ENCODE data around the gene PF4V1.
"Not testable (repeated sequence)": the region's sequence is repeated elsewhere in the genome, so short reads cannot be mapped to it uniquely, and the experiment has no call there.

PF4V1 gene

DNA sequence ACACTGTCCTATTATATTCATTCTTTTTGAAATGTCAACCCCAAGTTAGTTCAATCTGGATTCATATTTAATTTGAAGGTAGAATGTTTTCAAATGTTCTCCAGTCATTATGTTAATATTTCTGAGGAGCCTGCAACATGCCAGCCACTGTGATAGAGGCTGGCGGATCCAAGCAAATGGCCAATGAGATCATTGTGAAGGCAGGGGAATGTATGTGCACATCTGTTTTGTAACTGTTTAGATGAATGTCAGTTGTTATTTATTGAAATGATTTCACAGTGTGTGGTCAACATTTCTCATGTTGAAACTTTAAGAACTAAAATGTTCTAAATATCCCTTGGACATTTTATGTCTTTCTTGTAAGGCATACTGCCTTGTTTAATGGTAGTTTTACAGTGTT is 17.7 kb downstream of the PF4V1 start:
- FAIRE-seq: no peak

DNA sequence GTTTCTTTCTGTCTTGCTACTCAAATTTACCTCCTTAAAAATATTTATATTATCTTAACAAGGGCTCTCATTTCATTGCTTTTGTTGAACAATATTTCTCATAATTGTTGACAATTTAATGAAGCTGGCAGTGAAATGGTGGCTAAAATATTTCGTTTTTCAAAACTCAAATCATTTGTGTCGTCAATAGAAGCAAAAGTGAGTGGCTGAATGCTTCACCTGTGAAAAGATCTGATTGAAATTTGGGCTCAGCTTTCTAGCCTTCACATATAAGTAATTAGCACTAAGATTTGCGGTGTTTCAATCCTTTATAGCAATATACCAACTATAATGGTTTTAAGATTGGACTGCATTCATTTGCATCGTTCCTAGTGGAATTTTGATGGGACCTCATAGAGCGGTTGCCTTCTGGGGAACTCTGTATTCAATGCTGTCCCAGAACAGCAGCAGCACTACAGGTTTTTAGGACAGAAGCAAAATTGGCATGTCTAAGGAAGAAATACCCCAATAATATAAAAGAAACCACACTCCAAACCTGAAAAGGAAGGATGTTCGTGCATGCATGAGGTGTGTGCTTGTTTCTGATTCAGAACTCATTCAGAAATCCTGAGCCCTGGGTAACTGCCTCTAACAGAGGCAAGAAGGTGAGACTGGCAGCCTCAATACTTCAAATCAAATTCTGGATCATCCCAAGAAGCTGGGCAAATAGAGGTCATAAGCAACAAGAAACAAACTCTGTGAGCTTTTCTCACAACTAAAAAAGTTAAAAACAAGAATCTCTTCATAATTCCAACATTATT is 18.6 kb downstream of the PF4V1 start:
- FAIRE-seq: no peak

DNA sequence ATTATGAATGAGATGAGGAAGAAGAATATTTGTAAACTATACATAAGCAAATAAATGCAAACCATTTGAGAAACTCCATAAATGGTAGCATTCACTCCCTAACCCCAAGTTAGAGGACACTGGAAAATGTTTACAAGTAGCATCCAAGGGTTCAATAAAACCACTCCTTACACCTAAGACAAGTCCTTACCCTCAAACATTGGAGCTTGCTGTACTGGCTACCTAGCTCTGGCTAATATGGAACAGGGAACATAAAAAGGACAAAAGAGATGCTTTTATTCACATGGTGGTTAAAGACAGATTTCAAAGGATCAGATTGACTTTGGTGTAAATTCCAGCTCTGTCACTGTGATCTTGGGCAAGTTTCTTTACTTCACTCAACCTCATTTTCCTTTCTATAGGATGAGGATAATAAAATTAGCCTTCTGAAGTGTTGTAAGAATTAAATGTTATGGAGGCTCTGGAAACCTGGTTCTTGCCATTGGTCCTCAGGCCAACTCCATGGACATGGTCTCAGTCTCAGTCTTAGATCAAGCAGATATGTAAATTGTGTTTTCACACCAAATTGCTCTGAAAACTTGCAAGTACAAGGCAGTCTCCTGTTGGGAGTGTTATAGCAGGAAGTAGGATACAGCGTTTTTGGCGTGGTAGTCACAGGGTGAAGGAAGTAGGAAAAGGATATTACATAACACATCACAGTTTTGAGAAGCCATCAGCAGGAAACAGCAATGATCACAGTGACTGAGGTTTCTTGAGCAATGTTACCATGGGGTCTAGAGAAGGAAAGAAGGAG is 19.4 kb downstream of the PF4V1 start:
- FAIRE-seq: no peak

DNA sequence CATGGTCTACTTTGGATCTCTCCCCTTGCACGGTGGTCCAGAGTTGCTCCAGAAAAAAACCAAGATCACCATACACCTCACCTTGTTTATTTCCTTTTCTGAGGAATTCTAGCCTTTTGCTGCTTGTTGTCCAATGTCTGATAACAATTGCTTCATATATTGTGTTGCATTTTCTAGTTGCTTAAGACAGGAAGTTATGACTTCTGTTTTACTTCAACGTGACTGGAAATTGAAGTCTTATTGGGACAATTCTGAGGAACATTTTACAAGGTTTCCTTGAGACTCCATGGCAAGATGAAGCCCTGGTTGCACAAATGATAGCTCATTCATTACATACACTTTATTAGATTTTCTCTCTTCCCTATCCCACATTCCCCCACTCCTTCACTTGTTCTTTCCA is 21.3 kb downstream of the PF4V1 start:
- no peak for FAIRE-seq

DNA sequence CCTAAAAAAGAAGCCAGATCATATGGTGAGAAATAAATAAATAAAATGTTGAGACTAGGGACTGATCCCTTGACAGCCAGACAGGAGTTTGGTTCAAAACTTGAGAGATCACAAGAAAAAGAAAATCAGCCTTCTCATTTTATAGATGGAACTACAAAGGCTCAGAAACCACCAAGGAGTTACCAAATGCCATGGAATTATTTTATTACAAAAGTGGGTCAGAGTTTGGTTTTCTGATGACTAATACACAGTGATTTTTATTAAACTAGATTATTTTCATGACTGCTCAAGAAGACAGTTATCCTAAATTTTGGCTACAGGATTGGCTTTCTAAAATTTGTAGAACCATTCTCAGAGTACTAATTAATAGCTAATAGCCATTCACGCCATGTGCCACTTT is 22.3 kb downstream of the PF4V1 start:
- FAIRE-seq: no peak

DNA sequence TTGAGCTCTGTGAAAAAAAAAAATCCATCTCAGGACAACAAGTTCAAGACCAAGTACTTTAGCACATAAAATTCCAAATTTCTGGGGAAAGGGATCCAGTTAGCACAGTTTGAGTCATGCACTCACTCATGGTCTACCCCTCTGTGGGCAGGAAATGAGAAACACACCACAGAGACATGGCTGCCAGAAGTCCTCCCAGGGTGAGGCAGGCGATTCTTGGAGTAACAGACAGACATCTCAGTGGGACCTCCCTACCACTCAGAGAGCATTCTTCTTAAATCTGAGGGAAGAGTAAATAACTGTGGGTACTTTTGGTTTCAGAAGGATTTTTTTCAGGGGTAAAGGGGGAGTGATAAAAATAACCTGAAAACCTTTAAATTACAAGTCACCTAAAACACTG is 30.2 kb downstream of the PF4V1 start:
- no peak for FAIRE-seq

DNA sequence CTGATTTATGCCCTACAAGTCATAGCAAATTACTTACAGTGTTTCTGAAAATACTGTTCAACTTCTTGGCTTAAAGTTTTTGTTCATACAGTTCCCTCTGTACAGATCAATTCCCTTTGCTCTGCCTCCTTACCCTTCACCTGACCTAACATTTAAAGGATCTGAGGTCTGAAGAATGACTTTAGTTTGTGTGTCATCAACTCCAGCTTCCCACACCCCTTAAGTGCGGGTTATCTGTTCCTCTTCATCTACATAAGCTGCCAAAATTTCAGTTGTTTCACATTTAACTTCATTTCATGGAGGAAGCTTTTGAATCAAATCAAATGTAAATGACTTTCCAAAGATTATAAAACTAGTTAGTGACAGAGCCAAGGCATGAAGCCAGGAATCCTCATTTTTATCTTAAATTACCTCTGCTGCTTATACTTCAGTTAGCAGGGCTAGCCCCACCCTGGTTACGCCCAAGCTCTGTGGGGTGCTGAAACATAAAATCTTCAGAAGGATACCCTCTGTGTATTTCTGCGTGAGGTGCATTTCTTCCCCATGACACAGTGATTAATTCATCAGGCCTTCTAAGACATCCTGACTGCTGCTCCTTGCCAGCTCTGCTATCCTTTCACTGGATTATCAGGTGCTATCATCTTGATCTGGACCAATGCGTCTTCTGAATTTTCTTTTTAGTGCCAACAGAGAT is 32.6 kb downstream of the PF4V1 start:
- no peak for FAIRE-seq

DNA sequence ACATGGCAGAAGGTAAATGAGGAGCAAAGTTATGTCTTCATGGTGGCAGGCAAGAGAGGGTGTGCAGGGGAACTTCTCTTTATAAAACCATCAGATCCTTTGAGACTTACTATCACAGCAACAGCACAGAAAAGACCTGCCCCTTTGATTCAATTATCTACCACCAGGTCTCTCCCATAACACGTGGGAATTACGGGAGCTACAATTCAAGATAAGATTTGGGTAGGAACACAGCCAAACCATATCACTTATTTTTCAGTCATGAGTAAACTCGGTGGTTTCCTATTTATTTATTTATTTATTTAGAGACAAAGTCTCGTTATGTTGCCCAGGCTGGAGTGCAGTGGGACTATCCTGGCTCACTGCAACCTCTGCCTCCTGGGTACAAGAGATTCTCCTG is 38.2 kb downstream of the PF4V1 start:
- FAIRE-seq: no peak

DNA sequence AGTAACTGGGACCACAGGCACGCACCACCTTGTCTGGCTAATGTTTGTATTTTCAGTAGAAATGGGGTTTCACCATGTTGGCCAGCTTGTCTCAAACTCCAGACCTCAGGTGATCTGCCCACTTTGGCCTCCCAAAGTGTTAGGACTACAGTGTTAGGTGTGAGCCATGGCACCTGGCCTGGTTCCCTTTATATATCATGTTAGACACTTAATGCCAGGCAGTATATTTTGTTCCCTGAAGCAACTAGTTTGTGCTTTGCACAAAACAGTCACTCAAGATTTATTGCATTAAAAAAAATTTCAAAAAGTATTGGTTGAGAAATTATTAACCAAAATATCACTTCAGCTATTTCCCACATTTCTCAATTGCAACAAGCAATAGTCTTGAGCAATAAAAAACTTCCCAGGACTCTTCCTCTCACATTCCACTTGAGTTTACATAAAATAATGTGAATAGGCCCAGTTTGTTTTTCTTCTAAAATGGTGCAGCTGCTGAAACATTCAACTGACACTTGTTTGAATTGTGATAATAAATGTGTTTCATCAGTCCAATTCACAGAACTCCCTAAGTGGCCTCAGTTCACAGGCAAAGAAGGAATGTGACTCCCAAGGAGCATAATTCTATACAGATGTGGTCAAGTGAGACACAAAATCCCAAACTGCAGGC is 38.8 kb downstream of the PF4V1 start:
- FAIRE-seq: no peak

DNA sequence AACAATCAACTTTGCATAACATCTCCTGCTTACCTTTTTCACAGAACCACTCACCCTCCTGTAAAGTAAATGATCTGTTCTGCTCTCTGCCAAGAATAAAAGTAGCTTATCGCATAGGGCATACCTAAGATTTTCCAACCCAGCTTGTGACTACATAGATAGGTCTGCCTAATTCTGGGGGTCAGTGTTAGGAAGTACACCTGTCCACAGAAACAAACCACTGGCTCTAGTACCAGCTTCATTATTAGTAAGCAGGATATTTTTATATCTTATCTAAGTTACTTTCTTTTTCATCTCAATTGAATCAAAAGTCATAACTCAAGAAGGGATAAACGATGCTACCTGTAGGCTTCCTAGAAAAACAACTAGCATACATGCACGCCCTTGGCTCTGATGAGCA is 39.9 kb downstream of the PF4V1 start:
- no peak for FAIRE-seq

DNA sequence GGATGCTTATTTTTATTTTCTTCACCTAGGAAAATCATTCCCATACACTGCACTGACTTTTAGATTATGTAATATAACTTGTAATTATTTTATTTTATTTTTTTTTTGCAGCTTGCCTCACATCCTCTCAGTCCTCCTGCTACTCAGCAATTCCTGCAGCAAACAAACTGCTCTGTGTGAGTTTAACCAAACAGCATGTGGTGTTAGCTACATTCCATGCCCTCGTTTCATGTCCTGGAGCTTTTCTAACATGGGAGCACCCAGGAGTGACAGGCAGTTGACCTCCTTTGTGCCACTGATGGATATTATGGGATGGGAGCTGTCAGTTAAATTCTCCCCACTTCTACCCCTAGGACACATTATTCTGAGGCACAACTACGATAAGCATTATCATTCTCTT is 40.9 kb downstream of the PF4V1 start:
- no peak for FAIRE-seq

DNA sequence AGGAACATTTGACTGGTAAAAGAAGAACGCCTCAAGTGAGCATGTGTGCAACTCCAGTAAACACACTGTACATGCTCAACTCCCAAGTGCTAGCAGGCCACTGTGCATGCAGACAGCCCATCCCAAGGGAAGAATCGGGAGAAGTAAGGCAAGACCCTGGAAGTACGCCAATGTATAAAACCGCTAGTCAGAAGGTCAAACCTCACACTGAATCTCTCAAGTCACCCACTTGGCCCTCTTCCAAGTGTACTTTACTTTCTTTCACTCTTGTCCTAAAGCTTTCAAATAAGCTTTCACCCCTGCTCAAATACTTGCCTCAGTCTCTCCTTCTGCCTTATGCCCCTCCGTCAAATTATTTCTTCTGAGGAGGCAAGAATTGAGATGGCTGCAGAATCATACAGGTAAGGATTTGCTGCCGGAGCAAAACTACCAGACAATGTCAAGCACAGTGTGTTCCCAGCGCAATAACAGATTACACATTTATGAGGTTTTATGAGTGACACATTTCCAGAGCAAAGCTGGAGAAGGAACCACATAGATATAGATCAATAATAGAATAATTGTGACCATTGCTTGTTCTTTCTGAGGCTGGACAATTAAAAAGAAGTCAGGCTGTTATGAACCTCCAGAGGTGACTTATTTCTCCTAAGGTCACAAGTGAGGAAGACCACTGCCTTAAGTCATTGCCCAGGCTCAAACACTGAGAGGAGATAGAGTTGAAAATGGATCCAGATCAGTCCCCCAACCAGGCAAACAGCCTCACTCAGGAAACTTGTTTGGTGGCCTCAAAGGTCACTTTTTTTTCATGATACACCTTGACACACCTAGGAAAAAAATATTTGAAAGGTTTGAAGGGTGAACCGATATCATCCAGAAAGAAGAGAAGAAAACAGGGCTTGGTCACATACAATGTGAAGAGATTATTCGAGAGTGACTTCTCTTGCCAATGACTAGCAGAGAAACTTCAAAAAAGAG is 42.4 kb downstream of the PF4V1 start:
- no peak for FAIRE-seq

DNA sequence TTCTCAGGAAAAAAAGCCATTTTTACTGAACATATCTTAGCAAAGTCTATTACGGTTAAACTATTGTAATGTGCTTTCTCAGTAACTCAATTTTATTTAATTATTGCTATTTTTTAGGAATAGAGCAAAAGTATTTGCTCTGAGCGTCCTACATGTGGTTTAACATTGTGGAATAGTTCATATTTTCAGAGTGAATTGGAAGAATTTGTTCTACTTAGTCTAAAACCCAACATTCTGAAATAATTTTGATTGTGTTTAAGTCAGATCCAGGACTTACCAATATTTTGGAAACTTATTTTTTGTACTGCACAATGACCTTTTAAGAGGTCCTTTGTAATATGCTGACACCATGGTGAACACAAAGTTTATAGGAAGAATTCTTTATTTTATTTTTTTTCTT is 43.3 kb downstream of the PF4V1 start:
- no peak for FAIRE-seq

DNA sequence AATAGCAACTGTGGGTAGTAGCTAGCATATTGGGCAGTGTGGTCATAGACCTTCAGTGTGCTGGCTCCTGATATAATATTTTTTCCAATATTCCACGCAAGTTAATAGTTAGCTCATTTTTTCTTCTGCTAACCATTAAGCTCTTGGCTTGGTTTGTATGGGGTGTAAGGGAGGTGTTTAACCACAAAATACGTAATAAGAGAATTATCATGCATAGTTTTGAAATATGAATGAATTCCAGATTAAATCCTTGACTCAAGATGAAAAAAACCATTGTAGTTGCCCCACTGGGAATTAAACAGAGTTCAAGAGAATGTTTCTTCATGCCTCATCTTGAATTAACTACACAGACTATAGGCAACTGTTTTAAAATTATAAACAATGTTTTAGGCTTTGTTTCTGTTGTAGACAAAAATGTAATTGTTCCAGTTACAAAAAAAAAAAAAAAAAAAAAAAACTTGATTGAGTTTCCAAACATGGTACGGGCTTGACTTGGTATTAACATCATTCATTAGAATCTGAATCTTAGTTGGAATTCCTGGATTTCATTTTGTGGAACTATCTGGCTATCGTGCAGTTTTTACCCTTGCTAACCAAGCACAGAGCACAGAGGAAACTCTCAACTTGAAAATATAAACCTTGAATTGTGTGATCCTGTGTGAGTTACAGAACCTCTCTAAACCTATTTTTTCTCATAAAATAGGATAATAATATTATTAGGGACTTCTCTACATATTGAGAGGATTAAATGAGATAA is 44.5 kb downstream of the PF4V1 start:
- FAIRE-seq: no peak

DNA sequence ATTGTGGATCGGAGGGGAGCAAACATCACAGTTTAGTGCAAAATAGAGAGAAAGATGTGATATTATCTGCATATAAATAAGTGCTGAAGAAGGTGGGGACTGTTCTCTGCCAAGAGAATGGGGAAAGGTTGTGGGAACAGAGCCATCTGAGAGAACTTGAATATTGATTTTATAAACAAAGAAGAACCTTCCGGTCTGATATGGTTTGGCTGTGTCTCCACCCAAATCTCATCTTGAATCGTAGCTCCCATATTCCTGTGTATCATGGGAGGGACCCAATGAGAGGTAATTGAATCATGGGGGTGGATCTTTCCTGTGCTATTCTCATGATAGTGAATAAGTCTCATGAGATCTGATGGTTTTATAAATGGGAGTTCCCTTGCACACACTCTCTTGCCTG is 46.2 kb downstream of the PF4V1 start:
- not testable (repeated sequence) for FAIRE-seq

DNA sequence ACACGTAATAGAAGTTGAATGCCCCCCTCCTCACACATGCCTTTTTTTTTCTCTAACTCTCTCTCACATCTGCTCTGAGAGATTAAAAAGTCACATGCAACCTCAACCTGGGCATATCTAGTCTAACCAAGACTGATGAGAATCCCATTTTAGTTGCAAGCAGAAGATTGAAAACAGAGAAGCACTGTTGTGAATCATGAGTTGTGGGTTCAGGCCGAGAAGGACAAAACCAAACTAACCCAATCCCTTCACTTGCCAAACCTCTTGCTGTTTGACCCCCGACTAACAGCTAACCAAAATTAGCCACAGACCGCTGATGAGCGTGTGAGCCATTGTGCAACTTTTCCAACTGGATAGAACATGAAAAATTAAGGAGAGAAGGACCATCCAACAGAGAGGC is 47.9 kb downstream of the PF4V1 start:
- FAIRE-seq: no peak

DNA sequence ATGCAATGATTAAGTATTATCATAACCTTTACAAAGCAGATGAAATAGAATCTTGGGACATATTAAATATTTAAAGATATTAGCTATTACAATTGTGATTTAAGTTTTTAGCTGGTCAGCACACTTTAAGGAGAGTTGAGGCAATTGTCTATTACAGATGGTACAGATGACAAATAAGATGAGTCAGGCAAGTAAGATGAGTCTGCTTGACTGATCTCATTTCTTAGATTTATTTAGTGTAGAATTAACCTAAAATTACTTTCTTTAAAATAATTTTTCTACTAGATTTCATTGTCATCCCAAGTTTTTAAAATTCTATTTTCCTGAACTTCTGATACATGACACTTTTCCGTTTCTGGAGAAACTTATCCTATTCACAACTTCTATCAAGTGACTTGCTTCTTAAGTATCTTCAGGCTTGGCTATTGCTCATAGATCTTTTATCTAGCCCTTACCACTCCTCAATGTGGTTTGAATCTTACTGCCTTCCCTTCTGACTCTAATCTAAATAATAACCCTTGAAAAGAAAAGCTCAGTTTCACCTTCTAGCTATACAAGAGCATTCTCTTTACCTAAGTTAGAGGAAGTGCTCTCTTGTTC is 49.0 kb downstream of the PF4V1 start:
- no peak for FAIRE-seq

DNA sequence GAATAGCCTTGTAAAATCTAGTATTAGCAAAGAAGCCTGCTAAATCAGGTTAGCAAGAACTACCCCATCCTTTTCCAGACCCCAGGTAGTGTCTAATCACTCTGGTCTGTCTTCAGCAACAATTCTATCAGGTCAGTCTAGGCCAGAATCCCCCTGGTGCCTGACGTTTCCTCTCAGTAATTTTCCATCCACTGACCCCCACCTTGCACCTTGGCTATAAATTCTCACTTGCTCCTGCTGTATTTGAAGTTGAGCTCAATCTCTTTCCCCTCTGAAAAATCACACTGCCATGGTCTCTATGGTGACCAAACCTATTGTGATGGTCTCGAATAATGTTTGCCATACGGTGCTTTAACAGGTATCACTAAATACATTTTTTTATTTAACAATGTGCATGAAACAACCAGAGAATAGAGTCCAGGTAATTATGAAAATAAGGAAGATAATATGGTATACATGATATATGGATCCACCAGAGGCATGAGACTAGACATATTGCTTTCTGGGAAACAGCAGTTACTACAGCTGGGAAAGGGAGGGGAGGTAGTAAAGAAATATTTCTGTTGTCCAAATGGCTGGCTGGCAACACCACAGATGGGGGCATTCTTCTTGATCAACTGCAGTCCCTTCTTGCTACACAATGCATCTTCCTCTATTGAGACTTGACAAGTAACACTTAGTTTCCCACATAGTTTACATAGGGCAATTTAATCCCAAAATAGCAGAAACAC is 49.9 kb downstream of the PF4V1 start:
- no peak for FAIRE-seq
